Chondrocyte (in vitro differentiated cells): Measurements from ENCODE around the gene PLXDC2. TPM values are rescaled to one million over a fixed set of nuclear protein-coding genes. Genes with fewer than 3 reads are reported as not detected.

Experiments used
- DNase-seq: peaks from one replicate; pipeline ENCODE4 v3.0.0; 2021; ENCODE audit warnings: mixed read lengths, low spot score
- H3K27ac Mint-ChIP-seq: one replicate; pipeline ENCODE4 v1.8.0; 2021; ENCODE audit warnings: mild to moderate bottlenecking, moderate library complexity, mixed read lengths; ENCODE audit not compliant: unreplicated experiment
- H3K27me3 Mint-ChIP-seq: 2 replicates; pipeline ENCODE4 v1.8.0; 2021; ENCODE audit warnings: low read depth, mixed read lengths
- H3K36me3 Mint-ChIP-seq: 2 replicates; pipeline ENCODE4 v1.8.0; 2021; ENCODE audit warnings: low read depth, mixed read lengths
- H3K4me1 Mint-ChIP-seq: 2 replicates; pipeline ENCODE4 v1.8.0; 2021; ENCODE audit warnings: low read depth, mild to moderate bottlenecking, mixed read lengths
- H3K4me3 Mint-ChIP-seq: one replicate; pipeline ENCODE4 v1.8.0; 2021; ENCODE audit warnings: mild to moderate bottlenecking, moderate library complexity, mixed read lengths; ENCODE audit not compliant: unreplicated experiment
- H3K9me3 Mint-ChIP-seq: 2 replicates; pipeline ENCODE4 v1.8.0; 2021; ENCODE audit warnings: low read depth, mixed read lengths
- CTCF ChIP-seq: fragments of 200-600 bp; sonication (generic); IDR thresholded peaks from 2 replicates; pipeline ENCODE4 v1.5.0; 2021; ENCODE audit warnings: antibody characterized with exemption, mild to moderate bottlenecking, moderate library complexity
- total RNA-seq: library from RNA; stranded (reverse); gene quantifications from 3 replicates; pipeline ENCODE4 v1.2.1, GENCODE V29; 2021

PLXDC2 gene
- total RNA-seq, 1 donor from 2014 or later, result 88.5 TPM

GRCh38 chr10:19933772-19934171 is 117.5 kb downstream of the PLXDC2 start:
- Mint-ChIP-seq H3K27me3 (no peaks in the 10 kb centered on the region), H3K4me1 (peaks cover 39% of the 10 kb centered on the region), H3K4me3 (no peak overlapping the region), H3K27ac (no peak overlapping the region), H3K9me3 (no peaks in the 10 kb centered on the region), H3K36me3 (peaks cover 2% of the 10 kb centered on the region)
- no peak for TF ChIP-seq CTCF
- DNase-seq, result no peak

- Mint-ChIP-seq H3K4me3 (no peak overlapping the region), H3K27me3 (no peaks in the 10 kb centered on the region), H3K4me1 (peaks cover 29% of the 10 kb centered on the region), H3K27ac (no peak overlapping the region), H3K9me3 (no peaks in the 10 kb centered on the region), H3K36me3 (peaks cover 2% of the 10 kb centered on the region)
- no peak for DNase-seq
- TF ChIP-seq CTCF, result no peak
Measured at GRCh38 chr10:19935176-19935575, 118.9 kb downstream of the PLXDC2 start.

GRCh38 chr10:19936289-19936688 is 120.1 kb downstream of the PLXDC2 start:
- H3K9me3 Mint-ChIP-seq, result no peaks in the 10 kb centered on the region
- TF ChIP-seq CTCF, result no peak
- peaks cover 26% of the 10 kb centered on the region for H3K4me1 Mint-ChIP-seq
- no peaks in the 10 kb centered on the region for H3K27me3 Mint-ChIP-seq
- no peak overlapping the region for H3K27ac Mint-ChIP-seq
- DNase-seq, result no peak
- H3K4me3 Mint-ChIP-seq, result no peak overlapping the region
- H3K36me3 Mint-ChIP-seq, result peaks cover 2% of the 10 kb centered on the region

- H3K4me3 Mint-ChIP-seq, result no peak overlapping the region
- H3K36me3 Mint-ChIP-seq, result peaks cover 2% of the 10 kb centered on the region
- no peak for TF ChIP-seq CTCF
- H3K9me3 Mint-ChIP-seq, result no peaks in the 10 kb centered on the region
- DNase-seq, result no peak
- H3K27ac Mint-ChIP-seq, result peak overlapping the region; percentile 15
- H3K27me3 Mint-ChIP-seq, result no peaks in the 10 kb centered on the region
- H3K4me1 Mint-ChIP-seq, result peaks cover 16% of the 10 kb centered on the region
Measured at GRCh38 chr10:19937989-19938388, 121.8 kb downstream of the PLXDC2 start.

GRCh38 chr10:19941206-19941880 is 125.1 kb downstream of the PLXDC2 start:
- TF ChIP-seq CTCF, result no peak
- Mint-ChIP-seq H3K4me3 (no peak overlapping the region), H3K27me3 (no peaks in the 10 kb centered on the region), H3K27ac (no peak overlapping the region), H3K4me1 (peaks cover 35% of the 10 kb centered on the region), H3K36me3 (peaks cover 2% of the 10 kb centered on the region), H3K9me3 (no peaks in the 10 kb centered on the region)
- DNase-seq, result no peak
